ENCODE data around the gene ISX.

DNA sequence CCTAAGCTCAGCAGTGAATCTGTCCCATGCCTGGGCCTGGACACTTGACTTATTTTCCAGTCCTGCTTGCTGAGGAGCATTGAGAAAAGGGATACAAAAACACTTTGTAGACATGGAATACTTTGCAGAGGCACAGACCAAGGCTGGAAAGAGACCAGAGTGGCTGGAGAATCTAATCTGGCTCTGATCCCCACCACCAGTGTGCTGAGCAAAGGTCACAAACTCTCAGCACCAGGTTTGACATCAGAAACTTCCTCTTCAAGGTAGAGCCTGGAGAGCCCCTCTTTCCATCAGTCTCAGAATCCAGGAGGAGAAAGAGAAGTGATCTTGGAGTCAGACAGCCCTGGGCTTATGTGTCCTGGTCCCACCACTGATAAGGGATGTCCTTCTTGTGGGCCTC is 53.5 kb downstream of the ISX start:
- no peak for TF ChIP-seq MXD4 (CRISPR knock-in tag; IDR thresholded peaks at IDR 0.05; ENCODE audit: borderline replicate concordance)
- TF ChIP-seq, protein P1, sequence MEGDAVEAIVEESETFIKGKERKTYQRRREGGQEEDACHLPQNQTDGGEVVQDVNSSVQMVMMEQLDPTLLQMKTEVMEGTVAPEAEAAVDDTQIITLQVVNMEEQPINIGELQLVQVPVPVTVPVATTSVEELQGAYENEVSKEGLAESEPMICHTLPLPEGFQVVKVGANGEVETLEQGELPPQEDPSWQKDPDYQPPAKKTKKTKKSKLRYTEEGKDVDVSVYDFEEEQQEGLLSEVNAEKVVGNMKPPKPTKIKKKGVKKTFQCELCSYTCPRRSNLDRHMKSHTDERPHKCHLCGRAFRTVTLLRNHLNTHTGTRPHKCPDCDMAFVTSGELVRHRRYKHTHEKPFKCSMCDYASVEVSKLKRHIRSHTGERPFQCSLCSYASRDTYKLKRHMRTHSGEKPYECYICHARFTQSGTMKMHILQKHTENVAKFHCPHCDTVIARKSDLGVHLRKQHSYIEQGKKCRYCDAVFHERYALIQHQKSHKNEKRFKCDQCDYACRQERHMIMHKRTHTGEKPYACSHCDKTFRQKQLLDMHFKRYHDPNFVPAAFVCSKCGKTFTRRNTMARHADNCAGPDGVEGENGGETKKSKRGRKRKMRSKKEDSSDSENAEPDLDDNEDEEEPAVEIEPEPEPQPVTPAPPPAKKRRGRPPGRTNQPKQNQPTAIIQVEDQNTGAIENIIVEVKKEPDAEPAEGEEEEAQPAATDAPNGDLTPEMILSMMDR (IDR thresholded peaks at IDR 0.05) = no peak
- no peak for TF ChIP-seq SMAD3 (CRISPR knock-in tag; IDR thresholded peaks at IDR 0.05; ENCODE audit: borderline replicate concordance)
- TF ChIP-seq, protein P2, sequence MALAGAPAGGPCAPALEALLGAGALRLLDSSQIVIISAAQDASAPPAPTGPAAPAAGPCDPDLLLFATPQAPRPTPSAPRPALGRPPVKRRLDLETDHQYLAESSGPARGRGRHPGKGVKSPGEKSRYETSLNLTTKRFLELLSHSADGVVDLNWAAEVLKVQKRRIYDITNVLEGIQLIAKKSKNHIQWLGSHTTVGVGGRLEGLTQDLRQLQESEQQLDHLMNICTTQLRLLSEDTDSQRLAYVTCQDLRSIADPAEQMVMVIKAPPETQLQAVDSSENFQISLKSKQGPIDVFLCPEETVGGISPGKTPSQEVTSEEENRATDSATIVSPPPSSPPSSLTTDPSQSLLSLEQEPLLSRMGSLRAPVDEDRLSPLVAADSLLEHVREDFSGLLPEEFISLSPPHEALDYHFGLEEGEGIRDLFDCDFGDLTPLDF (CRISPR knock-in tag; IDR thresholded peaks at IDR 0.05) = no peak
- no peak for TF ChIP-seq IRF2 (CRISPR knock-in tag; IDR thresholded peaks at IDR 0.05; ENCODE audit: borderline replicate concordance, low read depth)
- no peak for TF ChIP-seq GABPB1 (CRISPR knock-in tag; IDR thresholded peaks at IDR 0.05)
- TF ChIP-seq, protein P3, sequence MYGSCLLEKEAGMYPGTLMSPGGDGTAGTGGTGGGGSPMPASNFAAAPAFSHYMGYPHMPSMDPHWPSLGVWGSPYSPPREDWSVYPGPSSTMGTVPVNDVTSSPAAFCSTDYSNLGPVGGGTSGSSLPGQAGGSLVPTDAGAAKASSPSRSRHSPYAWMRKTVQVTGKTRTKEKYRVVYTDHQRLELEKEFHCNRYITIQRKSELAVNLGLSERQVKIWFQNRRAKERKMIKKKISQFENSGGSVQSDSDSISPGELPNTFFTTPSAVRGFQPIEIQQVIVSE (CRISPR knock-in tag; IDR thresholded peaks at IDR 0.05; ENCODE audit: borderline replicate concordance) = no peak

Data from WTC11 (cell line).